Endodermal cell (in vitro differentiated cells): Measurements from ENCODE around the gene DUSP7. TPM values are rescaled to one million over a fixed set of nuclear protein-coding genes. Genes with fewer than 3 reads are reported as not detected.

Experiments
- DNase-seq: peaks from one replicate; pipeline ENCODE4 v3.0.0-alpha.2; 2017
- H3K27ac ChIP-seq: 2 replicates; pipeline ENCODE4 v1.5.1; 2013; ENCODE audit warnings: mild to moderate bottlenecking, low read depth, low read length, moderate library complexity
- H3K27me3 ChIP-seq: 2 replicates; pipeline ENCODE4 v1.6.1; 2013; ENCODE audit warnings: mild to moderate bottlenecking, low read length, moderate library complexity; ENCODE audit not compliant: insufficient read depth, control insufficient read depth, poor library complexity, severe bottlenecking
- H3K36me3 ChIP-seq: 2 replicates; pipeline ENCODE4 v1.7.0; 2013; ENCODE audit warnings: mild to moderate bottlenecking, low read length, moderate library complexity; ENCODE audit not compliant: control insufficient read depth, insufficient read depth
- H3K4me1 ChIP-seq: one replicate; pipeline ENCODE4 v1.7.0; 2013; ENCODE audit warnings: low read length; ENCODE audit not compliant: control insufficient read depth, insufficient read depth
- H3K4me3 ChIP-seq: 2 replicates; pipeline ENCODE4 v1.5.1; 2013; ENCODE audit warnings: mild to moderate bottlenecking, low read length, moderate library complexity
- H3K9ac ChIP-seq: 2 replicates; pipeline ENCODE4 v1.6.1; 2013; ENCODE audit warnings: mild to moderate bottlenecking, low read length, moderate library complexity; ENCODE audit not compliant: poor library complexity, severe bottlenecking; ENCODE audit errors: extremely low read depth
- H3K9me3 ChIP-seq: 2 replicates; pipeline ENCODE4 v1.6.1; 2013; ENCODE audit warnings: mild to moderate bottlenecking, low read length, moderate library complexity; ENCODE audit not compliant: control insufficient read depth
- H3K27ac Mint-ChIP-seq: 2 replicates; pipeline ENCODE4 v1.8.0; 2020; ENCODE audit warnings: mixed read lengths
- H3K27me3 Mint-ChIP-seq: 2 replicates; pipeline ENCODE4 v1.8.0; 2021; ENCODE audit warnings: mild to moderate bottlenecking, mixed read lengths; ENCODE audit not compliant: insufficient read depth
- H3K36me3 Mint-ChIP-seq: 2 replicates; pipeline ENCODE4 v1.8.0; 2020; ENCODE audit warnings: low read depth, mixed read lengths
- H3K4me1 Mint-ChIP-seq: 2 replicates; pipeline ENCODE4 v1.8.0; 2020; ENCODE audit warnings: mixed read lengths
- H3K4me3 Mint-ChIP-seq: 2 replicates; pipeline ENCODE4 v1.8.0; 2020; ENCODE audit warnings: mild to moderate bottlenecking, moderate library complexity, mixed read lengths
- H3K9me3 Mint-ChIP-seq: 2 replicates; pipeline ENCODE4 v1.8.0; 2020; ENCODE audit warnings: mild to moderate bottlenecking, mixed read lengths
- WGBS, 2 experiments: methylation state at CpG; one replicate each; pipeline versions ENCODE4 v1.1.5 to v1.1.7; 2013; ENCODE audit warnings: missing lambda C conversion rate in 2 of 2, mixed read lengths in 1 of 2; ENCODE audit not compliant: insufficient coverage in 1 of 2, insufficient read length in 1 of 2; 5-methylcytosine and 5-hydroxymethylcytosine counted together
- total RNA-seq, 2 donors: library from RNA; stranded (reverse); fragmentation: NEBNext Ultra II Directional in 1 of 2; extraction: Animal tissue kit (Norgen Biotek cat#: 25700) in 1 of 2; gene quantifications; 2 replicates in 1 of 2; 3 replicates in 1 of 2; pipeline ENCODE4 v1.2.1, GENCODE V29; 2021
- TF ChIP-seq, protein P1 (sequence below): fragments of 200-600 bp; sonication (generic); conservative IDR thresholded peaks from 2 replicates; pipeline ENCODE4 v1.5.0; 2021; ENCODE audit warnings: antibody characterized with exemption, mild to moderate bottlenecking

DUSP7 gene
- total RNA-seq, 2 donors from 2014 or later = 14.2 to 16.7 TPM

GRCh38 chr3:52056968-52057811 is 819 bp upstream of the DUSP7 start:
- H3K27ac ChIP-seq = peak overlapping the region; percentile 21
- Mint-ChIP-seq H3K36me3 (peaks cover 4% of the 10 kb centered on the region), H3K27me3 (peaks cover 13% of the 10 kb centered on the region), H3K9me3 (no peaks in the 10 kb centered on the region), H3K4me1 (peaks cover 19% of the 10 kb centered on the region), H3K27ac (peak overlapping the region; percentile 94), H3K4me3 (peak overlapping the region; percentile 73)
- H3K9me3 ChIP-seq = no peaks in the 10 kb centered on the region
- H3K4me1 ChIP-seq = peaks cover 3% of the 10 kb centered on the region
- peak overlapping the region; percentile 12 for H3K9ac ChIP-seq
- H3K36me3 ChIP-seq = peaks cover 14% of the 10 kb centered on the region
- DNase-seq = peak; percentile 100
- H3K4me3 ChIP-seq = peak overlapping the region; percentile 84
- WGBS, 2 experiments = 1 to 2% methylated on average over 50 to 55 of the region's 55 CpGs
- peaks cover 6% of the 10 kb centered on the region for H3K27me3 ChIP-seq
- TF ChIP-seq, protein P1, sequence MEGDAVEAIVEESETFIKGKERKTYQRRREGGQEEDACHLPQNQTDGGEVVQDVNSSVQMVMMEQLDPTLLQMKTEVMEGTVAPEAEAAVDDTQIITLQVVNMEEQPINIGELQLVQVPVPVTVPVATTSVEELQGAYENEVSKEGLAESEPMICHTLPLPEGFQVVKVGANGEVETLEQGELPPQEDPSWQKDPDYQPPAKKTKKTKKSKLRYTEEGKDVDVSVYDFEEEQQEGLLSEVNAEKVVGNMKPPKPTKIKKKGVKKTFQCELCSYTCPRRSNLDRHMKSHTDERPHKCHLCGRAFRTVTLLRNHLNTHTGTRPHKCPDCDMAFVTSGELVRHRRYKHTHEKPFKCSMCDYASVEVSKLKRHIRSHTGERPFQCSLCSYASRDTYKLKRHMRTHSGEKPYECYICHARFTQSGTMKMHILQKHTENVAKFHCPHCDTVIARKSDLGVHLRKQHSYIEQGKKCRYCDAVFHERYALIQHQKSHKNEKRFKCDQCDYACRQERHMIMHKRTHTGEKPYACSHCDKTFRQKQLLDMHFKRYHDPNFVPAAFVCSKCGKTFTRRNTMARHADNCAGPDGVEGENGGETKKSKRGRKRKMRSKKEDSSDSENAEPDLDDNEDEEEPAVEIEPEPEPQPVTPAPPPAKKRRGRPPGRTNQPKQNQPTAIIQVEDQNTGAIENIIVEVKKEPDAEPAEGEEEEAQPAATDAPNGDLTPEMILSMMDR = no peak

DNA sequence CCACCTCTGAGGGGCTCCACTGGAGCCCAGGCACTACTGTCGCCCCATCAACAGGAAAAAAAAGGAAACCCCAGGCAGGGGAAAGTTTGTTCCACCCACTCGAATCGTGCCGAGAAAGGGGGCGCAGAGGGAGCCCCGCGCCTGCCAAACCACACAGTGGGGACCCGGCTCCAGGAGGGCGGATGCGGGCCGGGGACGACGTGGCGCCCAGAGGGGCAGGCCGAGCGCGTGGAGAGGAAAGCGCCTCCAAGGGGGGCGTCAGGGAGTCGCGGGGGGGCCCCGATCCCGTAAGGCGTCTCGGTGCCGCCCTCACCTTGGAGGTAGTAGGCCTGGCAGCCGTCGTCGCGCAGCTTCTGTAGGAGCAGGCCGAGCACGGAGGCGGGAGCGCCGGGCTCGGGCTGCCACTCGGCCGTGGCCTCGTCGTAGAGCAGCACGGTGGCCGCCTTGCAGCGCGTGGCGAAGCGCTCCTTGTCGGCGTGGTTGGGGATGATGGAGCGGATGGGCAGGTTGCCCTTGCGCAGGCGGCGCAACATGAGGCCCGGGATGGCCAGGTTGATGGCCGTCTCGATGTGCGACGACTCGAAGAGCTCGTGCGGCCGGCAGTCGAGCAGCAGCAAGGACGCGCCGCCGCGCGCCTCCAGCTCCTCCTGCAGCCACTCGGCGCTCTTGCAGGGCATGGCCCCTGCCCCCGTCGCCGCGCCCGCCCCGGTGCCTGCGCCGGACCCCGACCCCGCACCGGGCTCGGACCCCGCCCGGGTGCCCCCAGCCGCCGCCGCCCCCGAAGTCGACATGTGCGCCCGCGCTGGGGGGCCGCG is 627 bp downstream of the DUSP7 start:
- H3K27ac ChIP-seq = no peak overlapping the region
- DNase-seq = peak; percentile 85
- peaks cover 25% of the 10 kb centered on the region for H3K36me3 ChIP-seq
- TF ChIP-seq, protein P1 = peak; percentile 47
- Mint-ChIP-seq H3K4me1 (peaks cover 19% of the 10 kb centered on the region), H3K27ac (peak overlapping the region; percentile 64), H3K9me3 (no peaks in the 10 kb centered on the region), H3K36me3 (peaks cover 12% of the 10 kb centered on the region), H3K4me3 (peak overlapping the region; percentile 73), H3K27me3 (peaks cover 13% of the 10 kb centered on the region)
- no peaks in the 10 kb centered on the region for H3K9me3 ChIP-seq
- H3K9ac ChIP-seq = peak overlapping the region; percentile 41
- peaks cover 3% of the 10 kb centered on the region for H3K4me1 ChIP-seq
- H3K4me3 ChIP-seq = peak overlapping the region; percentile 86
- 1 to 2% methylated on average over 28 to 94 of the region's 94 CpGs for WGBS, 2 experiments
- peaks cover 6% of the 10 kb centered on the region for H3K27me3 ChIP-seq

GRCh38 chr3:52054661-52055511 is 1.5 kb downstream of the DUSP7 start:
- H3K4me1 Mint-ChIP-seq = peaks cover 19% of the 10 kb centered on the region
- H3K27ac Mint-ChIP-seq = peak overlapping the region; percentile 64
- Histone ChIP-seq H3K4me1 (peaks cover 3% of the 10 kb centered on the region), H3K27me3 (peaks cover 6% of the 10 kb centered on the region), H3K27ac (no peak overlapping the region), H3K4me3 (peak overlapping the region; percentile 86), H3K9ac (peak overlapping the region; percentile 41), H3K36me3 (peaks cover 27% of the 10 kb centered on the region), H3K9me3 (no peaks in the 10 kb centered on the region)
- peaks cover 12% of the 10 kb centered on the region for H3K27me3 Mint-ChIP-seq
- DNase-seq = peak; percentile 80
- peak overlapping the region; percentile 73 for H3K4me3 Mint-ChIP-seq
- peaks cover 19% of the 10 kb centered on the region for H3K36me3 Mint-ChIP-seq
- no peaks in the 10 kb centered on the region for H3K9me3 Mint-ChIP-seq
- WGBS, 2 experiments = 16 to 24% methylated on average over 11 to 26 of the region's 26 CpGs
- TF ChIP-seq, protein P1 = peak; percentile 67
